NCI-H2107 treated with DMSO at 0.1 percent for 48 hours (cell line): Measurements from ENCODE around the gene TSC2.
A peak's percentile ranks its signal among the peaks of the same experiment; 100 is the strongest.

Experiments
- DNase-seq: peaks from one replicate; lab custom pipeline; 2025; ENCODE audit not compliant: unreplicated experiment; lab: John Stamatoyannopoulos, UW

Gene TSC2

GRCh38 chr16:2042986-2043666, 4.7 kb upstream of the TSC2 start:
- DNase-seq, result peak; percentile 81

- DNase-seq, result peak; percentile 76
Observed at GRCh38 chr16:2043667-2044451, 3.9 kb upstream of the TSC2 start.

- DNase-seq, result no peak
Observed at GRCh38 chr16:2044541-2044940, 3.2 kb upstream of the TSC2 start.

DNA sequence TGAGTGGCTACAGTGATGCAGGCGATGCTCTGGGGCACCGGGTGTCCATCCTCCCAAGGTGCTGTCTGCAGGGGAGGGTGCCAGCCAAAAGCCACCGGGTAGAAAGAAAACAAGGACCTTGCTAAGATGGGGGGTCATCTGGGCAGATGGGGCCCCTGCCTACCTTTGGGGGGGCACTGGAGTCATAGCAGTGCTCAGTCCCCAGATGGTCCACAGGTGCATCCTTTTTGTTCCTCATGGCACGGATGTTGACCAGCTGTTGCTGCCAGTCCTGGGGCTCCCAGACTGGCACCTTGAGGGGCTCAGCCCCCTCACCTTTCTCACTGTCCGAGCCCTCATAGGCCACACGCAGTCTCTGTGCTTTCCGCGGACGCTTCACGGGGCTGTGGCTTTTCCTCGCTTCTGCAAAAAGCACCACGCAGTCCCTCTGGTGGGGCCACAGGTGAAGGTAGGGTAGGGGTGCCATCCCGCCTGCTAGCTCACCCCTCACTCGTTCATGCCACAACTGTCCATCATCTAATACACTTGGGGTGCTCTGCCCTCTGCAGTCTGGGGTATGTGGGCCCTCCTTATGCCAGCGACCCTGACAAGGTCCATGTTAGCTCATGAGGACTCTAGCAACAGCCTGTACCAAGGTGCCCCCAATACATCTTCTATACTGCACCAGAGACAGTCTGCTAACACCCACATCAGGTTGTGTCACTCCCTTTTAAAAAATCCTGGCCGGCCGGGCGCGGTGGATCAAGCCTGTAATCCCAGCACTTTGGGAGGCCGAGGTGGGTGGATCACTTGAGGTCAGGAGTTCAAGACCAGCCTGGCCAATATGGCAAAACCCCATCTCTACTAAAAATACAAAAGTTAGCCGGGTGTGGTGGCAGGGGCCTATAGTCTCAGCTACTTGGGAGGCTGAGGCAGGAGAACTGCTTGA, 1.6 kb upstream of the TSC2 start:
- DNase-seq, result no peak

DNA sequence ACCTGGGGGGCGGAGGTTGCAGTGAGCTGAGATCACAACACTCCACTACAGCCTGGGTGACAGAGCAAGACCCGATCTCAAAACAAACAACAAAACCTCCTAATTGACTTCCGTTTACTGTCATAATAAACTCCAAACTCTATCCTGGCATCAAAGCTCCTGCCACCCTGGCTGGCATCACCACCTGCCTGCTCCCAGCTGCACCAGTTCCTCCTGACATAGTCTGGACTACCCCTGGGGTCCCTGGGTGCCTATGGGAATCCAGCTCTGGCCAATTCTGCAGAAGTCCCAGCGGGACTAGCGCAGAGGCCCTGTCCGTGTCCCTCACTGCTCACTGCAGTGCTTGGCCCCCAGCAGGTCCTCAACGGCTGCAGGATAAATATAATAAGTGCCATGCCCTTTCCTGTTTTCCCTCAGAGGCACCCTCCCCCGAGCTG, 874 bp upstream of the TSC2 start:
- DNase-seq, result no peak

- no peak for DNase-seq
Observed at GRCh38 chr16:2048116-2048543, 345 bp downstream of the TSC2 start.

DNA sequence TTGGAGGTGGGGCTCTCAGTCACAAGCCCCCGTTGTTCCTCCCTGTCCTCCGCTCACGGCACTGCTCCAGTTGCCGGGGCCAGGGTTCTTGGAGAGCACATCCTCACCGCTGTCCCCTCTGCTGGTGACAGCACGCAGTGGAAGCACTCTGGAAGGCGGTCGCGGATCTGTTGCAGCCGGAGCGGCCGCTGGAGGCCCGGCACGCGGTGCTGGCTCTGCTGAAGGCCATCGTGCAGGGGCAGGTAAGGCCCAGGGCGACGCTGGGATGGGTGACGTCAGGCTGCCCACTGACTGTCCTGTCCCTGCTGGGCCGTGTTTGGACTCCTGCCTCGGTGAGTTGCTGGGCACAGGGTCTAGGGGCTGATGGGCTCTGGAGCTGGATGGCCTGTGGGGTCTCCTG, 5.4 kb downstream of the TSC2 start:
- no peak for DNase-seq

GRCh38 chr16:2053897-2054296, 6.1 kb downstream of the TSC2 start:
- no peak for DNase-seq

DNA sequence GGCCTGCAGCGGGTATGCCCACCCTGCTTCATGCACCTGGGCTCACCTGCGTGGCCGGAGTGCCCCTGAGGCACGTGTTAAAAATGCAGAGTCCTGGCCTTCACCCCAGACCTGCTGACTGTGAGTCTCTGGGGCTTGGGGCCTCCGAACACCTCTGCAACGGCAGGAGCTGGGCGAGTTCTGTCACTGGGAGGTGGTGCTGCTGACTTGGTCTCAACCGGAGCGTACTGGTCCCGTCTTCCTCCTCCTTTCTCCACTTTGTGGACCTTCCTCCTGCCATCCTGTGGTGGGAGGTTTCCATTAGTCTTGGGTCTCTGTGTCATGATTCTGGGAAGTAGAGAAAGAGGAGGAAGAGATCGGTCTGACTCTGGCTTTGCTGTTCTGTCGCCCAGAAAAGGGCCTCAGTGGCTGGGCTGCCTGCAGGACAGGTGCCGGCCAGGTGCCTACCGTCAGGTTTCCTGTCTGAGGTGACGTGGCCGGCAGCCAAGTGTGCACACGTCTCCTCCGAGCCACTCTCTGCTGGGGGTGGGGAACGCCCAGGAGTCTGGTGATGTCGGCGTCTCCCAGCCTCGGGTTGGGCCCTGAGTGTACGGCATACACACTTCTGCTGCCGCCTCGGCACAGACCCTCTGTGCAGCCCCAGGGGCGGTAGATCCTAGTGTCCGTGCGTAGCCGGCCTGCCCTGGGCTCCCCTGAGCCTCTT, 6.9 kb downstream of the TSC2 start:
- peak; percentile 68 for DNase-seq

DNA sequence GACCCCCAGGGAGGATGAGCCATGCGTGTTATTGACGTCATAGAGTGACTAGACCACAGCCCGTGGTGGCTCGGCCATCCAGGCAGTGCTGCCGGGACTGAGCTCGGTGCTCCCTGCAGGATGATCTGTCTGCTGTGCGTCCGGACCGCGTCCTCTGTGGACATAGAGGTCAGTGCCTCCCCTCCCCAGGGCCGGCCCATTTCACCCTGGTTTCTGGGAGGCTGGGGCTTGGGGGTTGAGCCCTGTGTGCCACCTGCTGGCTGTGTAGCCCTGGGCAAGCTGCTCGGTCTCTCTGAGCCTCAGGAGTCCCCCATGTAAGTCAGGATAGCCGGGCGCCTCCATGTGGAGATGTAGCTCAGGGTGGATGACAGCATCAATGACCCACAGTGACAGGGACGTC, 8.3 kb downstream of the TSC2 start:
- peak; percentile 78 for DNase-seq

GRCh38 chr16:2056681-2057407, 9.1 kb downstream of the TSC2 start:
- DNase-seq, result peak; percentile 34

GRCh38 chr16:2057438-2057837, 9.7 kb downstream of the TSC2 start:
- no peak for DNase-seq

DNA sequence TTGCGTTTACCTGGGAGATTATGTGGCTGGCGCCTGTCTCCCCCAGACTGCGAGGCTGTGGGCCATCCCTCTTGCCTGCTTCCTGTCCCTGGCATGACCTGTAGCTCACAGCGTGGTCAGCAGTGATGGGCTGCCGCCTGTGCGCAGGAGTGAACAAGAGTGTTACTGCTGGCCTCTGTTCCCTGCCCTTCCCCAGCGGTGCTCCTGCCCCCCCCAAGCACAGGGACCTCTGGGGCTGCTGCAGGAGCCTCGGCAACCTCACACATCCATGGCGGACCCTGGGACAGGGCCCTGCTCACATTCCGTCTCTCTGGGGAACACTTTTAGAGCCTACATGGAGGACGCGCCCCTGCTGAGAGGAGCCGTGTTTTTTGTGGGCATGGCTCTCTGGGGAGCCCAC, 10.6 kb downstream of the TSC2 start:
- DNase-seq, result peak; percentile 72

GRCh38 chr16:2058872-2059271, 11.1 kb downstream of the TSC2 start:
- peak; percentile 67 for DNase-seq

GRCh38 chr16:2060346-2060745, 12.6 kb downstream of the TSC2 start:
- no peak for DNase-seq

- DNase-seq, result no peak
Observed at GRCh38 chr16:2061023-2061422, 13.2 kb downstream of the TSC2 start.

- no peak for DNase-seq
Observed at GRCh38 chr16:2061526-2061925, 13.7 kb downstream of the TSC2 start.

DNA sequence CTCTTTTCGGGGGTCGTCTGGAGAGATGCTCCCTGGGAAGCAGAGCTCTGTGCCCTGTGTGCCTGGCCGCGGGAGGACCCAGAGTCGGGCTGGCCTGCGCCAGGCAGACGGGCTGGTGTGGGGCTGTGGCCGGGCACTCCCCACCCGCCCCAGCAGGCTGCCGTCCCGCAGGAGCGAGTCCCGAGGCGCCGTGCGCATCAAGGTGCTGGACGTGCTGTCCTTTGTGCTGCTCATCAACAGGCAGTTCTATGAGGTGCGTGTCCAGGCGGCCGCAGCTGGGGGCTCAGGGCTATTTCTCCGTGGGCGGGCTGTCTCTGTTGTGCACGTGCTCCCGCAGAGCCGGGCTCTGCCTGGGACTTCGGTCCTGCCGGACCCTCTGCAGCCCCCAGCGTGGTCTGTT, 15.0 kb downstream of the TSC2 start:
- DNase-seq, result no peak

- no peak for DNase-seq
Observed at GRCh38 chr16:2063861-2064260, 16.1 kb downstream of the TSC2 start.

DNA sequence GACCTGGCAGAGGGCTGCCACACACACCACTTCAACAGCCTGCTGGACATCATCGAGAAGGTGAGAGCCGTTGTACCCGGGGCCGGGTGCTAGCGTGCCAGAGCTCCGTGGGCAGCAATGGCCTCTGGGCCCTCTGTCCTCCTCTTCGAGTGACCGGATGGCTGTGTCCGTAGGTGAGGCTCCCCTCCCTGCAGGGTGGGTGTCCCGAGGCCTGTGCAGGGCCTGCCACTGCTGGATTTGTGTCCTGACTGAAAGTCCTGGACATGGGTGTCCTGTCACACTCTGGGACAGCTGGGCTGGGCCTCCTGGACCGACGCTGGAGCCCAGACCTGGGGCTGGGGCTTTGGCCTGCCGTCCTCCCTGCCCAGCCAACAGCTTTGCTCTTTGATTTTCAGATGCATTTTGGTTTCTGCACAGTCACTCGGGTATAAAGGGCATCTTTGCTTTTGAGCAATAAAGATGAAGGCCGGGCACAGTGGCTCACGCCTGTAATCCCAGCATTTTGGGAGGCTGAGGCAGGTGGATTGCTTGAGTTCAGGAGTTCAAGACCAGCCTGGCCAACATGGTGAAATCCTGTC, 16.7 kb downstream of the TSC2 start:
- DNase-seq, result no peak
